Measurements from ENCODE around the gene RNU1-1.
"Not testable (repeated sequence)": the region's sequence is repeated elsewhere in the genome, so short reads cannot be mapped to it uniquely, and the experiment has no call there.

RNU1-1 gene

GRCh38 chr1:16514107-16515055 lies at the start of gene RNU1-1:
RNU1-1 (minus strand) TSS chr1:16514285.
- DNase-seq: peak; percentile 86

GRCh38 chr1:16561035-16561434 lies 47.0 kb upstream of the RNU1-1 start:
- not testable (repeated sequence) for DNase-seq

- DNase-seq: not testable (repeated sequence)
Observed at GRCh38 chr1:16560498-16560897, 46.4 kb upstream of the RNU1-1 start.

GRCh38 chr1:16559688-16560087 lies 45.6 kb upstream of the RNU1-1 start:
- not testable (repeated sequence) for DNase-seq

GRCh38 chr1:16557034-16557433 lies 42.9 kb upstream of the RNU1-1 start:
- DNase-seq: not testable (repeated sequence)

GRCh38 chr1:16553244-16553643 lies 39.2 kb upstream of the RNU1-1 start:
- not testable (repeated sequence) for DNase-seq

- not testable (repeated sequence) for DNase-seq
Observed at GRCh38 chr1:16550212-16550918, 36.3 kb upstream of the RNU1-1 start.

- not testable (repeated sequence) for DNase-seq
Observed at GRCh38 chr1:16549545-16549944, 35.5 kb upstream of the RNU1-1 start.

- not testable (repeated sequence) for DNase-seq
Observed at GRCh38 chr1:16547502-16548241, 33.6 kb upstream of the RNU1-1 start.

- peak; percentile 75 for DNase-seq
Observed at GRCh38 chr1:16545682-16546095, 31.6 kb upstream of the RNU1-1 start.

GRCh38 chr1:16540421-16540893 lies 26.4 kb upstream of the RNU1-1 start:
- DNase-seq: not testable (repeated sequence)

GRCh38 chr1:16537528-16537927 lies 23.4 kb upstream of the RNU1-1 start:
- DNase-seq: not testable (repeated sequence)

GRCh38 chr1:16536796-16537195 lies 22.7 kb upstream of the RNU1-1 start:
- not testable (repeated sequence) for DNase-seq

GRCh38 chr1:16535898-16536297 lies 21.8 kb upstream of the RNU1-1 start:
- DNase-seq: not testable (repeated sequence)

GRCh38 chr1:16535487-16535886 lies 21.4 kb upstream of the RNU1-1 start:
- not testable (repeated sequence) for DNase-seq

GRCh38 chr1:16534829-16535456 lies 20.9 kb upstream of the RNU1-1 start:
- DNase-seq: not testable (repeated sequence)

- not testable (repeated sequence) for DNase-seq
Observed at GRCh38 chr1:16534239-16534828, 20.2 kb upstream of the RNU1-1 start.

- not testable (repeated sequence) for DNase-seq
Observed at GRCh38 chr1:16532235-16532991, 18.3 kb upstream of the RNU1-1 start.

- not testable (repeated sequence) for DNase-seq
Observed at GRCh38 chr1:16528338-16528737, 14.3 kb upstream of the RNU1-1 start.

GRCh38 chr1:16525769-16526168 lies 11.7 kb upstream of the RNU1-1 start:
- not testable (repeated sequence) for DNase-seq

GRCh38 chr1:16521679-16522078 lies 7.6 kb upstream of the RNU1-1 start:
- not testable (repeated sequence) for DNase-seq

All from NCI-H2227 treated with DMSO at 0.1 percent for 48 hours (cell line).